Stimulated activated CD4-positive, alpha-beta T cell treated with anti-CD3 and anti-CD28 coated beads, Interleukin-2, amount 100 ng/mL, for 24 hours (primary cell): ENCODE results near the gene ABLIM1.
A peak's percentile ranks its signal among the peaks of the same experiment; 100 is the strongest.

Experiments
- DNase-seq, 2 donors: peaks; one replicate each; pipeline ENCODE4 v3.0.0-alpha.2; 2020

ABLIM1 gene

GRCh38 chr10:114436941-114437340 lies 221.1 kb downstream of the ABLIM1 start:
- DNase-seq: no peak

GRCh38 chr10:114432566-114433093 lies 225.4 kb downstream of the ABLIM1 start:
- DNase-seq: no peak

- no peak for DNase-seq
Observed at GRCh38 chr10:114431414-114432135, 226.5 kb downstream of the ABLIM1 start.

GRCh38 chr10:114430688-114431413 lies 227.2 kb downstream of the ABLIM1 start:
- no peak for DNase-seq

- no peak for DNase-seq
Observed at GRCh38 chr10:114429581-114430335, 228.3 kb downstream of the ABLIM1 start.

- DNase-seq: no peak
Observed at GRCh38 chr10:114427124-114427852, 230.8 kb downstream of the ABLIM1 start.

GRCh38 chr10:114426476-114426875 lies 231.6 kb downstream of the ABLIM1 start:
- no peak for DNase-seq

GRCh38 chr10:114420811-114421485 lies 237.1 kb downstream of the ABLIM1 start:
- no peak for DNase-seq

- DNase-seq: no peak
Observed at GRCh38 chr10:114418109-114418508, 240.0 kb downstream of the ABLIM1 start.

GRCh38 chr10:114412907-114413797 lies 244.9 kb downstream of the ABLIM1 start:
- no peak for DNase-seq

- DNase-seq: no peak
Observed at GRCh38 chr10:114408968-114409444, 249.1 kb downstream of the ABLIM1 start.

GRCh38 chr10:114408112-114408967 lies 249.7 kb downstream of the ABLIM1 start:
- no peak for DNase-seq

GRCh38 chr10:114406455-114406854 lies 251.6 kb downstream of the ABLIM1 start:
- no peak for DNase-seq

GRCh38 chr10:114405011-114405350 lies 253.1 kb downstream of the ABLIM1 start:
- DNase-seq: no peak

GRCh38 chr10:114404171-114405010 lies 253.7 kb downstream of the ABLIM1 start, which contains the start of gene AFAP1L2:
Gene AFAP1L2, minus strand, starts transcription at chr10:114404502. Its CDS starts 47 bp downstream, at chr10:114404455.
- DNase-seq: peak in 1 of 2 donors; percentile 14

GRCh38 chr10:114403541-114404161 lies 254.4 kb downstream of the ABLIM1 start:
- DNase-seq: no peak

GRCh38 chr10:114402871-114403540 lies 255.1 kb downstream of the ABLIM1 start:
- DNase-seq: no peak

GRCh38 chr10:114402233-114402632 lies 255.8 kb downstream of the ABLIM1 start:
- DNase-seq: no peak
